HG02763 (cell line): ENCODE results near the gene BACH2.
"Not testable (repeated sequence)": the region's sequence is repeated elsewhere in the genome, so short reads cannot be mapped to it uniquely, and the experiment has no call there.

ENCODE experiments used
- ATAC-seq: cut with Tn5 transposase; IDR thresholded peaks from one replicate; pipeline ENCODE4 v1.9.1; 2021; ENCODE audit warnings: mild to moderate bottlenecking, moderate library complexity; ENCODE audit not compliant: unreplicated experiment

BACH2 gene

GRCh38 chr6:90040931-90041330 is 255.7 kb downstream of the BACH2 start:
- ATAC-seq, result no peak

- no peak for ATAC-seq
Measured at GRCh38 chr6:90039911-90040310, 256.7 kb downstream of the BACH2 start.

GRCh38 chr6:90038961-90039653 is 257.5 kb downstream of the BACH2 start:
- no peak for ATAC-seq

- ATAC-seq, result no peak
Measured at GRCh38 chr6:90036963-90037362, 259.7 kb downstream of the BACH2 start.

- no peak for ATAC-seq
Measured at GRCh38 chr6:90035047-90035723, 261.5 kb downstream of the BACH2 start.

GRCh38 chr6:90033746-90034271 is 262.8 kb downstream of the BACH2 start:
- ATAC-seq, result no peak

- not testable (repeated sequence) for ATAC-seq
Measured at GRCh38 chr6:90032489-90033212, 264.0 kb downstream of the BACH2 start.

- ATAC-seq, result no peak
Measured at GRCh38 chr6:90028995-90029635, 267.5 kb downstream of the BACH2 start.

GRCh38 chr6:90028066-90028778 is 268.4 kb downstream of the BACH2 start:
- no peak for ATAC-seq

GRCh38 chr6:90026216-90026615 is 270.4 kb downstream of the BACH2 start:
- ATAC-seq, result no peak

GRCh38 chr6:90025523-90026061 is 271.1 kb downstream of the BACH2 start:
- ATAC-seq, result no peak

- no peak for ATAC-seq
Measured at GRCh38 chr6:90024633-90025032, 272.0 kb downstream of the BACH2 start.

- ATAC-seq, result no peak
Measured at GRCh38 chr6:90021711-90022110, 274.9 kb downstream of the BACH2 start.

GRCh38 chr6:90020746-90021145 is 275.9 kb downstream of the BACH2 start:
- ATAC-seq, result no peak

- no peak for ATAC-seq
Measured at GRCh38 chr6:90019216-90019615, 277.4 kb downstream of the BACH2 start.

GRCh38 chr6:90015883-90016282 is 280.8 kb downstream of the BACH2 start:
- ATAC-seq, result no peak

GRCh38 chr6:90008908-90009501 is 287.6 kb downstream of the BACH2 start:
- no peak for ATAC-seq

GRCh38 chr6:90008189-90008907 is 288.3 kb downstream of the BACH2 start:
- peak; percentile 44 for ATAC-seq
